Smooth muscle cell of trachea (primary cell): Measurements from ENCODE around the gene AVPR1B. TPM values are rescaled to one million over a fixed set of nuclear protein-coding genes. Genes with fewer than 3 reads are reported as not detected.

ENCODE experiments used
- total RNA-seq: library from RNA; depleted of rRNA; stranded (reverse); fragments of >200 nt; gene quantifications from 2 replicates; pipeline ENCODE4 v1.2.1, GENCODE V29; 2014

AVPR1B gene, protein sequence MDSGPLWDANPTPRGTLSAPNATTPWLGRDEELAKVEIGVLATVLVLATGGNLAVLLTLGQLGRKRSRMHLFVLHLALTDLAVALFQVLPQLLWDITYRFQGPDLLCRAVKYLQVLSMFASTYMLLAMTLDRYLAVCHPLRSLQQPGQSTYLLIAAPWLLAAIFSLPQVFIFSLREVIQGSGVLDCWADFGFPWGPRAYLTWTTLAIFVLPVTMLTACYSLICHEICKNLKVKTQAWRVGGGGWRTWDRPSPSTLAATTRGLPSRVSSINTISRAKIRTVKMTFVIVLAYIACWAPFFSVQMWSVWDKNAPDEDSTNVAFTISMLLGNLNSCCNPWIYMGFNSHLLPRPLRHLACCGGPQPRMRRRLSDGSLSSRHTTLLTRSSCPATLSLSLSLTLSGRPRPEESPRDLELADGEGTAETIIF
- not detected in 2 replicates for total RNA-seq

GRCh38 chr1:206117151-206117948, at the start of gene AVPR1B:
AVPR1B (minus strand) TSS chr1:206117388; CDS start chr1:206116890, 498 bp downstream.

Other genes starting within 250 kb of the AVPR1B start
- gene SLC26A9, start 173.9 kb downstream of the AVPR1B start, total RNA-seq = not detected in 2 replicates
- gene RAB7B, start 114.0 kb downstream of the AVPR1B start, total RNA-seq = 12.4 and 16.7 TPM in 2 replicates
- not detected in 2 replicates for gene CTSE, start 93.5 kb downstream of the AVPR1B start, total RNA-seq
- gene RHEX, start 64.2 kb downstream of the AVPR1B start, total RNA-seq = not detected in 2 replicates
- gene FAM72A, start 85.5 kb upstream of the AVPR1B start, total RNA-seq = 1.7 and 6.5 TPM in 2 replicates
- 58.5 and 77.7 TPM in 2 replicates for gene SRGAP2, start 86.2 kb upstream of the AVPR1B start, total RNA-seq